ENCODE data around the gene NSMCE4A.

DNA sequence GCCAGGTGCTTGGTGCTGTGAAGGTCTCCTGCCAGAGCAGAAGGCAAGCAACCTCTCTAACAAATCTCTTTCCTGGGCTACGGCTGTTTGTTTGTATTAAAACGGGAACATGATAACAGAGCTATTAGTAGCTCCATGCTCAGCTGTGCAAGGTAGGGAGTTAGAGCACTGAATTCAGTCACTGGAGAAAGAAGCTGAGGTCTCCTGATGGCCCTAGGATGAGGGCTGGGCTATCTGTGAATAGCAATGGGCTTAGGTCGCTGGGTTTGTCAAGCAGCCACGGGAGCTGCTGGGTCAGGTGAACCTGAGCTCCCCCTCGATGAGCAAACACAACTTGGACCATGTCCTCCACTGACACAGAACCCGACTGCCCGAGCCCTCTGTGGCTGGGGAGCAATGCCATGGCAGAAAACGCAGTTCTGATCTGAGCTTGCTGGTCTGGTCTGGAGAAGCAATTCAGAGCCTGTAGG, 38.3 kb upstream of the NSMCE4A start:
- TF ChIP-seq POLR2AphosphoS5 (IDR thresholded peaks at IDR 0.05) (no peak), POLR2A (IDR thresholded peaks at IDR 0.05) (no peak), EP300 (IDR thresholded peaks at IDR 0.05) (no peak)
- TF ChIP-seq, protein P1, sequence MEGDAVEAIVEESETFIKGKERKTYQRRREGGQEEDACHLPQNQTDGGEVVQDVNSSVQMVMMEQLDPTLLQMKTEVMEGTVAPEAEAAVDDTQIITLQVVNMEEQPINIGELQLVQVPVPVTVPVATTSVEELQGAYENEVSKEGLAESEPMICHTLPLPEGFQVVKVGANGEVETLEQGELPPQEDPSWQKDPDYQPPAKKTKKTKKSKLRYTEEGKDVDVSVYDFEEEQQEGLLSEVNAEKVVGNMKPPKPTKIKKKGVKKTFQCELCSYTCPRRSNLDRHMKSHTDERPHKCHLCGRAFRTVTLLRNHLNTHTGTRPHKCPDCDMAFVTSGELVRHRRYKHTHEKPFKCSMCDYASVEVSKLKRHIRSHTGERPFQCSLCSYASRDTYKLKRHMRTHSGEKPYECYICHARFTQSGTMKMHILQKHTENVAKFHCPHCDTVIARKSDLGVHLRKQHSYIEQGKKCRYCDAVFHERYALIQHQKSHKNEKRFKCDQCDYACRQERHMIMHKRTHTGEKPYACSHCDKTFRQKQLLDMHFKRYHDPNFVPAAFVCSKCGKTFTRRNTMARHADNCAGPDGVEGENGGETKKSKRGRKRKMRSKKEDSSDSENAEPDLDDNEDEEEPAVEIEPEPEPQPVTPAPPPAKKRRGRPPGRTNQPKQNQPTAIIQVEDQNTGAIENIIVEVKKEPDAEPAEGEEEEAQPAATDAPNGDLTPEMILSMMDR (IDR thresholded peaks at IDR 0.05): no peak

Data from sigmoid colon (tissue), 4 donors.